Parathyroid adenoma (tissue), 2 donors: ENCODE measurements around the gene GIPC3.

Source experiments
- H2AFZ ChIP-seq: fragments of 300-600 bp; sonication (generic); one replicate; pipeline ENCODE4 v1.7.0; 2017; ENCODE audit warnings: antibody characterized with exemption, mild to moderate bottlenecking
- H3K27ac ChIP-seq: fragments of 300-600 bp; sonication (generic); one replicate; pipeline ENCODE4 v1.7.0; 2017
- H3K27me3 ChIP-seq: fragments of 300-600 bp; sonication (generic); one replicate; pipeline ENCODE4 v1.7.0; 2017; ENCODE audit warnings: low read length; ENCODE audit not compliant: control insufficient read depth, insufficient read depth
- H3K36me3 ChIP-seq: fragments of 300-600 bp; sonication (generic); one replicate; pipeline ENCODE4 v1.7.0; 2017; ENCODE audit warnings: low read length; ENCODE audit not compliant: control insufficient read depth, insufficient read depth
- H3K4me1 ChIP-seq: fragments of 300-600 bp; sonication (generic); one replicate; pipeline ENCODE4 v1.7.0; 2017; ENCODE audit warnings: control low read depth
- H3K4me2 ChIP-seq: fragments of 300-600 bp; sonication (generic); one replicate; pipeline ENCODE4 v1.7.0; 2017; ENCODE audit warnings: low read length
- H3K4me3 ChIP-seq: fragments of 300-600 bp; sonication (generic); one replicate; pipeline ENCODE4 v1.7.0; 2017; ENCODE audit warnings: low read depth, low read length
- H3K79me2 ChIP-seq: fragments of 300-600 bp; sonication (generic); one replicate; pipeline ENCODE4 v1.7.0; 2017; ENCODE audit warnings: control low read depth
- H3K9ac ChIP-seq: fragments of 300-600 bp; sonication (generic); one replicate; pipeline ENCODE4 v1.7.0; 2017; ENCODE audit warnings: mild to moderate bottlenecking
- H3K9me3 ChIP-seq: fragments of 300-600 bp; sonication (generic); one replicate; pipeline ENCODE4 v1.7.0; 2017; ENCODE audit warnings: low read length; ENCODE audit not compliant: control insufficient read depth
- TF ChIP-seq, protein P1 (sequence below): fragments of 300-600 bp; sonication (generic); IDR thresholded peaks from one replicate; pipeline ENCODE4 v1.7.0; 2017; ENCODE audit warnings: antibody characterized with exemption, mild to moderate bottlenecking
- donor health status: primary hyperparathyroidism.

GIPC3 gene

DNA sequence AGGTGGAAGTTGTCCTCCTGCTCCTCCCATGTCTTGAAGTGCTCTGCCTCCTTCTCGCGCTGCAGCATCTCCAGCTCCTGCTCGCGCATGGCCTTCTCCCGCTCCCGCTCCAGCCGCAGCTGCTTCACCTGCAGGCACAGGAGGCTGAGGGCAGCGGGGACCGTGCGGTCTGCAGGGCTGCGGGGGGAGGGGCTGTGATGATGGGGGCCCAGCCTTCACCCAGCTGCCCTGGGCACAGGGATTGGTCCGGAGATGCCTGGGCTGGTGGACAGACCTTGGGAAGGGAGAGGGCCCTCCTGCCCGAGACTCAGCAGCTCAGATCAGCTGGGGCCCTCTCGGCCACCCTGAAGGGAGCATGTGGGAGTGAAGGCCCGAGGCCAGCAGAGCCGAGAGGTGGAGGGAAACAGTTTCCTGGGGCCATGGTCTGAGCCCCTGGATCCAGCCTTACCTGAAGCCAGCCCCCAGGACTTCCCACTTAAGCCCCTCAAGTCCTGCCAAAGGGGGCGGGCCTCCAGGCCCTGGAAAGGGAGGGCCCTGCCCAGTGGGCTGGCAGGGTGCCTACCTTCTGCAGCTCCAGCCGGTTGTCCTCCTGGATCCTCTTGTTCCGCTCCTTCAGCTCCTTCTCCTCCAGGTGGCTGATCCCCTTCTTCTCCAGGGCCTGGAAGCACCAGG lies 35.0 kb downstream of the GIPC3 start:
- H2AFZ ChIP-seq = no peak overlapping the region

DNA sequence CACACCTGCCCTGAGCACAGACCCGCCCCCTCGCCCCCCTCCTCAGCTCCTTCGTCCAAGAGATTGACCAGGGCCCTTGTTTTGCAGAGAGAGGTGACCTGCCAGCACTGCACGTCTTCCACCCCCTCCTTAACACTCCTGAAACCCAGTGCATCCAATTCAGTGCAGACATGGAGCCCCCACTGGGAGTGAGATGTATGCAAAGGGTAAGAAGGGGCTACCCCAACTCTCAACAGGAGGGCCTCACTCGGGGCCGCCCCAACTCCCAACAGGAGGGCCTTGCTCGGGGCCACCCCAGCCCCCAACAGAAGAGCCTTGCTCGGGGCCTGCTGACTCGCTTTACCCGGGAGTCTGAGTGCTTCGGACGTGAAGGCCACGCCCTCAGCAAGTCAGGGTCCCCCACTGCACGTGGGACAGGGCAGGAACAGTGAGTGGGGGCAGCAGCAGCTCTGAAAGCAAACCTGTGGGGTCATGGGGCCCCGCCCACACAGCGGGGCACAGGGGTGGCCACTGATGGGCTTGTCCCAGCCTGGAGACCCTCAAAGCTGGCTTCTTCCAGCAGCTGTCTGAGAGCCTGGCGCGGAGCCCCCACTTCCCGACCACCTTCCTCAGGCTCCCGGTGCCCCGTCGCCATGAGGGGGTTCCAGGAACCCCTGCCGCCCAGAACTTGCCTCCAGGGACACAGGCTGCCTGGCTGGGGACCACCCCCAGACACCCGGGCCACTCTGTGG lies 35.7 kb downstream of the GIPC3 start:
- no peak overlapping the region for H3K27ac ChIP-seq
- peaks cover 11% of the 10 kb centered on the region for H3K79me2 ChIP-seq
- H3K4me3 ChIP-seq = no peak overlapping the region
- no peaks in the 10 kb centered on the region for H3K9me3 ChIP-seq
- no peaks in the 10 kb centered on the region for H3K27me3 ChIP-seq
- H3K4me2 ChIP-seq = no peak overlapping the region
- no peaks in the 10 kb centered on the region for H3K36me3 ChIP-seq
- TF ChIP-seq, protein P1, sequence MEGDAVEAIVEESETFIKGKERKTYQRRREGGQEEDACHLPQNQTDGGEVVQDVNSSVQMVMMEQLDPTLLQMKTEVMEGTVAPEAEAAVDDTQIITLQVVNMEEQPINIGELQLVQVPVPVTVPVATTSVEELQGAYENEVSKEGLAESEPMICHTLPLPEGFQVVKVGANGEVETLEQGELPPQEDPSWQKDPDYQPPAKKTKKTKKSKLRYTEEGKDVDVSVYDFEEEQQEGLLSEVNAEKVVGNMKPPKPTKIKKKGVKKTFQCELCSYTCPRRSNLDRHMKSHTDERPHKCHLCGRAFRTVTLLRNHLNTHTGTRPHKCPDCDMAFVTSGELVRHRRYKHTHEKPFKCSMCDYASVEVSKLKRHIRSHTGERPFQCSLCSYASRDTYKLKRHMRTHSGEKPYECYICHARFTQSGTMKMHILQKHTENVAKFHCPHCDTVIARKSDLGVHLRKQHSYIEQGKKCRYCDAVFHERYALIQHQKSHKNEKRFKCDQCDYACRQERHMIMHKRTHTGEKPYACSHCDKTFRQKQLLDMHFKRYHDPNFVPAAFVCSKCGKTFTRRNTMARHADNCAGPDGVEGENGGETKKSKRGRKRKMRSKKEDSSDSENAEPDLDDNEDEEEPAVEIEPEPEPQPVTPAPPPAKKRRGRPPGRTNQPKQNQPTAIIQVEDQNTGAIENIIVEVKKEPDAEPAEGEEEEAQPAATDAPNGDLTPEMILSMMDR = no peak
- no peak overlapping the region for H3K9ac ChIP-seq
- peaks cover 9% of the 10 kb centered on the region for H3K4me1 ChIP-seq
- no peak overlapping the region for H2AFZ ChIP-seq

More for the DNA sequence above, 35.0 kb downstream of the GIPC3 start:
- H3K4me3 ChIP-seq = no peak overlapping the region
- H3K4me2 ChIP-seq = no peak overlapping the region
- no peaks in the 10 kb centered on the region for H3K36me3 ChIP-seq
- H3K27me3 ChIP-seq = no peaks in the 10 kb centered on the region
- no peaks in the 10 kb centered on the region for H3K9me3 ChIP-seq
- TF ChIP-seq, protein P1 = no peak
- no peak overlapping the region for H3K27ac ChIP-seq
- peaks cover 9% of the 10 kb centered on the region for H3K4me1 ChIP-seq
- H3K9ac ChIP-seq = no peak overlapping the region
- H3K79me2 ChIP-seq = peaks cover 5% of the 10 kb centered on the region

DNA sequence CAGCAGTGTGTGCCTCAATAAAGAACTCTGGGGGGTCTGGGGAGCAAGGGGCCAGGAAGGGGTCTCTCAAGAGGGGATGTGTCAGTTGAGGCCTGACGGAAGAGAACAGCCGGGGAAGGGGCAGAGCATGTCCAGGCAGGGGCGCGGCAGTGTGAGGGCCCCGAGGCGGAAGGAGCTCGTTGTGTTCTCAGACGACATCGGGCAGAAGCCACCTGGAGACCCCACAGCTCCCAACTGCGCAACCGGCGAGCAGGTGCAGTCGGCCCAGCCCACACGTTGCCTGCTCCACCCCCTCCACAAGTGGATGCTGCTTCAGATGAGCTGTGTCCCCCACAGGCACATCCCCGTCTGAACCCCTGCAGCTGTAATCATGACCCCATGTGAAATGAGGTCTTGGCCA lies 36.4 kb downstream of the GIPC3 start:
- no peaks in the 10 kb centered on the region for H3K27me3 ChIP-seq
- H3K36me3 ChIP-seq = no peaks in the 10 kb centered on the region
- peaks cover 9% of the 10 kb centered on the region for H3K4me1 ChIP-seq
- H3K9ac ChIP-seq = no peak overlapping the region
- H3K27ac ChIP-seq = no peak overlapping the region
- TF ChIP-seq, protein P1 = no peak
- H3K9me3 ChIP-seq = no peaks in the 10 kb centered on the region
- H2AFZ ChIP-seq = no peak overlapping the region
- peaks cover 11% of the 10 kb centered on the region for H3K79me2 ChIP-seq
- no peak overlapping the region for H3K4me2 ChIP-seq
- H3K4me3 ChIP-seq = no peak overlapping the region

DNA sequence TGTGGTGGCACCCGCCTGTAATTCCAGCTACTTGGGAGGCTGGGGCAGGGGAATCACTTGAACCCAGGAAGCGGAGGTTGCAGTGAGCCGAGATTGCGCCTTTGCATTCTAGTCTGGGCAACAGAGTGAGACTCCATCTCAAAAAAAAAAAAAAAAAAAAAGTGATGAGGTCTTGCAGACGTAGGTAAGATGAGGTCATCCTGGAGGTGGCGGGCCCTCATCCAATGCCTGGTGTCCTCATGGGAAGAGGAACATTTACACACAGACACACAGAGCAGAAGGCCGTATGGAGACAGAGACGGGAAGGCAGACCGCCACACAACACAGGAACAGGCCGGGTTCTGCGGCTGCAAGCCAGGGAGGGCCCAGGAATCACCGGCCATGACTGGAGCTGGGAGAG lies 36.9 kb downstream of the GIPC3 start:
- H3K27ac ChIP-seq = no peak overlapping the region
- no peak overlapping the region for H3K4me3 ChIP-seq
- peaks cover 11% of the 10 kb centered on the region for H3K79me2 ChIP-seq
- TF ChIP-seq, protein P1 = no peak
- H3K9me3 ChIP-seq = no peaks in the 10 kb centered on the region
- H3K36me3 ChIP-seq = no peaks in the 10 kb centered on the region
- H3K4me2 ChIP-seq = no peak overlapping the region
- no peak overlapping the region for H2AFZ ChIP-seq
- H3K4me1 ChIP-seq = peaks cover 9% of the 10 kb centered on the region
- no peaks in the 10 kb centered on the region for H3K27me3 ChIP-seq
- H3K9ac ChIP-seq = no peak overlapping the region
